ENCODE data around the gene OR11H12.
"Not testable (repeated sequence)": the region's sequence is repeated elsewhere in the genome, so short reads cannot be mapped to it uniquely, and the experiment has no call there.

DNA sequence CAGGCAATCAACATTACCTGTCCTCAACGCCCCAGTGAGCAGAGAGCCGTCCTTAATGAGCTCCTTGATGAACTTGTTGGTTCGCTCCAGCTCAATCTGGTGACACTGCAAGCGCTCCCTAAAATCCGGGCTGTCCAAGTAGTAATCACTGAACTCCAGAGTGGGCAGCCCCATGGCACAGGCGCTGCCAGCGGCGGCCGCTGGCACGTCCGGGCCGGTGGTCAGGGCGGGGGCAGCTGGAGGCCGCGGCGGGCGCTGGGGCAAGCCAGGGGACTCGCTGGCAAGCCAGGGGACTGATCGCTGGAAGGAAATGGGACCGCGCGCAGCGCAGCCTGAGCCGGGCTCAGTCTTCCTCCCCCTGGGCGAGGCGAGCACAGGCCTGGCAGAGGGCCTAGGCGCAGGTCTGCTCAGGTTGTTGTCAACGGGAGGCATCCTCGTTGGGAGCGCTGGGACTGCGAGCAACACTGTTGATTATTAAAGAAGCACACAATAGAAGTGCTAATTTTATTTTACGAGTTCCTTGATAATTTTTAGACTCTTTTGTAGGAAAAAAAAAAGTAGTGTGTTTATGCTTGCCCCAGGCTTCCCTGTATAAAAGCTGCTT lies 25.8 kb downstream of the OR11H12 start:
- TF ChIP-seq, protein P1, sequence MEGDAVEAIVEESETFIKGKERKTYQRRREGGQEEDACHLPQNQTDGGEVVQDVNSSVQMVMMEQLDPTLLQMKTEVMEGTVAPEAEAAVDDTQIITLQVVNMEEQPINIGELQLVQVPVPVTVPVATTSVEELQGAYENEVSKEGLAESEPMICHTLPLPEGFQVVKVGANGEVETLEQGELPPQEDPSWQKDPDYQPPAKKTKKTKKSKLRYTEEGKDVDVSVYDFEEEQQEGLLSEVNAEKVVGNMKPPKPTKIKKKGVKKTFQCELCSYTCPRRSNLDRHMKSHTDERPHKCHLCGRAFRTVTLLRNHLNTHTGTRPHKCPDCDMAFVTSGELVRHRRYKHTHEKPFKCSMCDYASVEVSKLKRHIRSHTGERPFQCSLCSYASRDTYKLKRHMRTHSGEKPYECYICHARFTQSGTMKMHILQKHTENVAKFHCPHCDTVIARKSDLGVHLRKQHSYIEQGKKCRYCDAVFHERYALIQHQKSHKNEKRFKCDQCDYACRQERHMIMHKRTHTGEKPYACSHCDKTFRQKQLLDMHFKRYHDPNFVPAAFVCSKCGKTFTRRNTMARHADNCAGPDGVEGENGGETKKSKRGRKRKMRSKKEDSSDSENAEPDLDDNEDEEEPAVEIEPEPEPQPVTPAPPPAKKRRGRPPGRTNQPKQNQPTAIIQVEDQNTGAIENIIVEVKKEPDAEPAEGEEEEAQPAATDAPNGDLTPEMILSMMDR (IDR thresholded peaks at IDR 0.05): not testable (repeated sequence)
- TF ChIP-seq EZH2 (IDR thresholded peaks at IDR 0.05; ENCODE audit: borderline replicate concordance, insufficient read depth, low read depth, low read length, poor library complexity, severe bottlenecking): not testable (repeated sequence)

Measured in B cell (primary cell).